NCI-H2029 treated with DMSO at 0.1 percent for 48 hours (cell line): ENCODE data around the gene NR2F1-AS1.
"Not testable (repeated sequence)": the region's sequence is repeated elsewhere in the genome, so short reads cannot be mapped to it uniquely, and the experiment has no call there.

Source experiments
- DNase-seq: peaks from one replicate; lab custom pipeline; 2025; lab: John Stamatoyannopoulos, UW

NR2F1-AS1 gene

DNA sequence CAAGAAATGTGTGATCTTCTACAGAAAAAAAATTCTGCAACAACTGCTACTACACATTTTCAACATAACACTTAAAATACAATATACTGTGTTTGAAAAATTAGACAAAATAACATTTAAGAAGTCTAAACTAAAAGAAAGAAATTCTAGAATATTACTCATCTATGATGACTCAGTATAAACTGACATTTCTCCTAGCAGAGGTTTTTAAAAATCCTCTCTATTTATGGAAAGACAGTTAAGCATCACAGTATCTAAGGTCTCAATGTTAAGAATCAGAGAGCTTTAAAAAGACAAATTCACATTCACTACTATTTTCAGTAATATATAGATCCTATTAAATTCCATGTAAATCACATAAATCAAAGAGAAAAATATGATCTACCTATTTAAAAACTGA lies 61.3 kb downstream of the NR2F1-AS1 start:
- no peak for DNase-seq

DNA sequence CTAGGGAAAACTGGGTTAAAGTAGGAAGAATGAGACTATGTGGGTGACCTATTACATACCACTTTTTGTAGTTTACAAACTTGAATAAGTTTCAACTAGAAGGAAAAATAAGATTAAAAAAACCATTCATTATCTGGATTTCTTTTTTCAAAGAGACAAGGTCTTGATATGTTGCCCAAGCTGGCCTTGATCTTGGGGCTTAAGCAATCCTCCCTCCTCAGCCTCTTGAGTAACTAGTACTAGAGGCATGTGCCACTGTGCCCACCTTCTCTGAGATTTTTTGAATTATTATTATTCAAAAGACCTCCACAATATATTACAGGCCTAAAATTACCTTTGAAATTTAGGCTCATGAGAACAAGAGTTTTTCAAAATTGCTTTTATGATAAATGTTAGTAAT lies 63.2 kb downstream of the NR2F1-AS1 start:
- no peak for DNase-seq

DNA sequence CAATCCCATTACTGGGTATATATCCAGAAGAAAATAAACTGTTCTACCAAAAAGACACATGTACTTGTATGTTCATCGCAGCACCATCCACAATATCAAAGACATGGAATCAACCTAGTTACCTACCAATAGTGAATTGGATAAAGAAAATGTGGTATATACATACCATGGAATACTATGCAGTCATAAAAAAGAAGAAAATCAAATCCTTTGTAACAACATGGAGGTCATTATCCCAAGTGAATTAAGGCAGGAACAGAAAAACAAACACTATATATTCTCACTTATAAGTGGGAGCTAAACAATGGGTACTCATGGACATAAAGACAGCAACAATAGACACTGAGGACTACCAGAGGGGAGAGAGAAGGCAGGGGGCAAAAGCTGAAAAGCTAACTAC lies 67.7 kb downstream of the NR2F1-AS1 start:
- DNase-seq, result no peak

DNA sequence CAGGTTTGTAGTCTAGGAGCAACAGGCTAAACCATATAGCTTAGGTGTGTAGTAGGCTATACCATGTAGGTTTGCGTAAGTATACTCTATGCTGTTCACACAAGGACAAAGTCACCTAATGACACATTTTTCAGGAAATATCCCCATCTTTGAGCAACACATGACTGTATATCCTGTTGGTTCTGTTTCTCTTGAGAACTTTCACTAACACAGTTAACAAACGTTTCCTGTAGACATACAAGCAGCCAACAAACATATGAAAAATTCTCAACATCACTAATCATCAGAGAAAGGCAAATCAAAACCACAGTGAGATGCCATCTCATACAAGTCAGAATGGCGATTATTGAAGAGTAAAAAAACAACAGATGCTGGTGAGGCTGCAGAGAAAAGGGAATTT lies 68.2 kb downstream of the NR2F1-AS1 start:
- DNase-seq, result no peak

DNA sequence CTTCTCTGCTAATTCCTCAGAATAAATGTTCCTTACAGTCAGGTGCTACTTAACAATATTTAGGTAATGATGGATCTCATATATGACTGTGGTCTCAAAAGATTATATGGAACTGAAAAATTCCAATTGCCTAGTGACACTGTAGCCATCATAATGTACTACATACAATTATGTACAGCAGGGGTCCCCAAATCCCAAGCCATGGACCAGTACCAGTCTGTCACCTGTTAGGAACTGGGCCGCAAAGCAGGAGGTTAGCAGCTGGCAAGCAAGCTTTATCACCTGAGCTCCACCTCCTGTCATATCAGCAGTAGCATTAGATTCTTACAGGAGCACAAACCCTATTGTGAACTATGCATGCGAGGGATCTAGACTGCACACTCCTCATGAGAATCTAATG lies 69.6 kb downstream of the NR2F1-AS1 start:
- DNase-seq, result no peak

DNA sequence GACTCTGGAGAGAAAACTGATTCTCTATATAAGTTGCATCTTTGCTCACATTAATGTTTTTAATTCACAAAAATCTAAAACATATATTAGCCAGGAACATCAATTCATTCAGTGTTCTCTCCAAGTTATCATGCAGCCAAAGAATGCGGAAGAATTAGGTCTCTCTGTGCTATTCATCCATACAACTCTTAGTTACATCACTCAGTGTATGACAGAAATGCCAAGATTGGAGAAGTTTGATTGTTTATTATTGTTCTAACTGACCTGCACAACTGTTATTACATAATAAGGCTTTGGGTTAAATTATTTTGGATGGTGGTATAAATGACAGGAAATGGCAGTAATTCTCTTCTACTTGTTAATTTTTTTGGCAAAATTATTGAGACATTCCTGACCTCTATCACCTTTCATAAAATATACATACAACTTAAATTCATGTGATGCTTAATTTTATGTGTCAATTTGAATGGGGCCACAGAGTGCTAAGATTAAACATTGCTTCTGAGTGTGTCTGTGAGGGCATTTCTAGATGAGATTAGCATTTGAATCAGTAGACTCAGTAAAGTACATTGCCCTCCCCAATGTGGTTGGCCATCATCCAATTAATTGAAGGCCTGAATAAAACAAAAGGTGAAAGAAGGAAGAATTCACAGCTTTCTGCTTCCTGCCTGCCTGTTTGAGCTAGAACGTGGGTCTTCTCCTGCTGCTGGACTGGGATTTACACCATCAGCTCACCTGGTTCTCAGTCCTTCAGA lies 70.2 kb downstream of the NR2F1-AS1 start:
- DNase-seq, result no peak

DNA sequence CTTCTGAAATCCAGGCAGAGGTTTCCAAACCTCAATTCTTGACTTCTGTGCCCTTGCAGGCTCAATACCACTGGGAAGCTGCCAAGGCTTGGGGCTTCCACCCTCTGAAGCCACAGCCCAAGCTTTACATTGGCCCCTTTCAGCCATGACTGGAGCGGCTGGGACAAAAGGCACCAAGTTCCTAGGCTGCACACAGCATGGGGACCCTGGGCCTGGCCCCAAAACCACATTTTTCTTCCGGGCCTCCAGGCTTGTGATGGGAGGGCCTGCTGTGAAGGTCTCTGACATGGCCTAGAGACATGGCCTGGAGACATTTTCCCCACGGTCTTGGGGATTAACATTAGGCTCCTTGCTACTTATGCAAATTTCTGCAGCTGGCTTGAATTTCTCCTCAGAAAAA lies 75.5 kb downstream of the NR2F1-AS1 start:
- not testable (repeated sequence) for DNase-seq

DNA sequence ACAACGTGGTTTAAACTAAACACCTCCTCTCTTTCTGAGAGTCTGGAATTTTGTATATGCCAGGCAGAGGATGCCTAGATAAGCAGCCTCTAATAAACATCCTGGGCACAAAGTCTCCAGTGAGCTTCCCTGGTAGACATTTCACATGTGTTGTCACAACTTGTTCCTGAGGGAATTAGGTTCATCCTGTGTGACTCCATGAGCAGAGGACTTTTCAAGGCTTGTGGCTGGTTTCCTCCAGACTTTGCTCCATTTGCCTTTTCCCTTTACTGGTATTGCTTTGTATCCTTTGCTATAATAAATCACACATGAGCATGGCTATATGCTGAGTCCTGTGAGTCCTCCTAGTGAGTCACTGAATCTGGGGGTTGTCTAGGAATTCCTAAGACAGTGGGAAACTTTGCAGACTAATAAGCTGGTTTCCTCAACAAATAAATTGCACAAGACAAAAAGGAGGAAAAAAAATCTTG lies 77.4 kb downstream of the NR2F1-AS1 start:
- DNase-seq, result no peak

DNA sequence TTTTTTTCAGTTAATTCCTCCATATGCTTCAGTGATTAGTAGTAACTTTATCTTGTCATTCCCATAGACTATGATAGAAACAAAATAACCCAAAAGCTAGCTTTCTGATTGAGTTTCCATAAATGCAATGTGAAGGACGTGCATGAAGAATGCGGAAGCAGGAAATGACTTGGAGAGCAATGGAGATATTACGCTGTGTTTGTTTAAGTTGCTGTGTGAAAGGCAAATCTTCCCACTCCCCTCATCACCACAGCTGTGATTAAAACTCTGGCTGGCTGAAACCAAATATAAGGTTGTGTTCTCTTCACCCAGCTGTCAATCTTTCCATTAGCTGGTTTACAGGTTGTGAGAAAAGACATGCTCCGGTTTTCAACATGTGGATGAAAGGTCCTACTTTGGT lies 83.9 kb downstream of the NR2F1-AS1 start:
- no peak for DNase-seq

DNA sequence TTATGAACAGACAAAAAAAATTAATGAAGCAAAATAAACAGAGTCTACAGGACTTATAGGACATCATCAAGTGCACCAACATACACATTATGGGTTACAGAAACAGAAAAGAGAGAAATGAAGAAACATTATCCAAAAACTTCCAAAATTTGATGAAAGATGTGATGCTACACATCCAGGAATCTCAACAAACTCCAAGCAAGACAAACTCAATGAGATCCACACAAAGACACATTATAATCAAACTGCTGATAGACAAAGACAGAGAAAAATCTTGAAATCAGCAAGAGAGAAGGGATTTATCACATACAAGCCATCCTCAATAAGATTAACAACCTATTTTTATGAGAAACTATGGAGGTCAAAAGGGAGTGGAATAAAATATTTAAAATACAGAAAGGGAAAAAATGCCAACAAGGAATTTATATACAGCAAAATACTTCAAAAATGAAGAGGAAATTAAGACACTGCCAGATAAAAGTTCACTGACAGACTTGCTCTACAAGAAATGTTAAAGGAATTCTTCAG lies 101.0 kb downstream of the NR2F1-AS1 start:
- DNase-seq, result no peak

DNA sequence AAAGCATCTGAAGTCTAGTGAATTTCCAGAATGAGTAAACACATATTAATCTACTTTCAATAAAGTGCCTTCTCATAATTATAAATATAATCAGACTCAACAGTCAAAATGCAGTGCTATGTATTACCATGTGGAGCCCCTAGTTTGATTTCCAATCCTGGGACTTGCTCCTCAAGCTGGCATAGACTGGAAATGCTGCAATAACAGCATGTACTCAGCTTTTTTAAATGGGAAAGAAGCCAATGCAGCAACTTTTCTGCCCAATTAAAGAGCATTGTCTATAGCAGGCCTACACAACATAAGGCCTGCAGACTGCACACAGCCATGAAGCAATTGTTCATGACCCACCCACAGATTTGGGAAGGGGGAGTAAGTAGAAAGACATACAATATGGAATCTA lies 103.2 kb downstream of the NR2F1-AS1 start:
- DNase-seq, result no peak

DNA sequence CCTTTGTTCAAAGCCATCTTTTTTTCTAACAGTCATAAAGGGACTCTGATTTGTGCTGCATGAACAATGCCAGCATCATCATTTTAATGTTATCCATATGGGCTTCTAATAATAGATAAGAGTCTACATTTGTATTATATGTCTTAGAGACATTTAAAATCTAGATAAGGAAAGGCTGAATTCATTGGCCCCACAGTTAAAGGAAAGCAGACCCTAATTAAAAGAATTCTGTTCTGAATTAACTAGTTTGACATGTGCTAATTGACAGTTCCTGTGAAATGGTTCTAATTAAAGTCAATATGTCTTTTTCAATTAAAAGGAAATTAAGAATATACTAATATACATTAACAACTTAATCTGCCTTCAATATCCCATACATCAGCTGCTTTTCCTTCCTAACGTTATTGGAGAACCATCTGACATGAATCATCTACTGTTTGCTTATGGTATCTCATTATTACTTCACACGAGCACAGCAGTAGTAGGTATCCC lies 104.7 kb downstream of the NR2F1-AS1 start:
- no peak for DNase-seq

DNA sequence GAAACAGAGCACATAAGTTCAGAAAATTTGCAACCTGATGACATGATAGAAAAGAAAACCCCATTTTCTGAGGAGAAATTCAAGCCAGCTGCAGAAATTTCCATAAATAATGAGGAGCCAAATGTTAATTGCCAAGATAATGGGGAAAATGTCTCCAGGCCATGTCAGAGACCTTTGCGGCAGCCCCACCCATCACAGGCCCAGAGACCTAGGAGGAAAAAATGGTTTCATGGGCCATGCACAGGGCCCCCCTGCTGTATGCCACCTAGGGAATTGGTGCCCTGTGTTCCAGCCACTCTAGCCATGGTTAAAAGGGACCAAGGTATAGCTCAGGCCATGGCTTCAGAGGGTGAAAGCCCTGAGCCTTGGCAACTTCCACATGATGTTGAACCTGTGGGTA lies 118.1 kb downstream of the NR2F1-AS1 start:
- DNase-seq, result no peak

DNA sequence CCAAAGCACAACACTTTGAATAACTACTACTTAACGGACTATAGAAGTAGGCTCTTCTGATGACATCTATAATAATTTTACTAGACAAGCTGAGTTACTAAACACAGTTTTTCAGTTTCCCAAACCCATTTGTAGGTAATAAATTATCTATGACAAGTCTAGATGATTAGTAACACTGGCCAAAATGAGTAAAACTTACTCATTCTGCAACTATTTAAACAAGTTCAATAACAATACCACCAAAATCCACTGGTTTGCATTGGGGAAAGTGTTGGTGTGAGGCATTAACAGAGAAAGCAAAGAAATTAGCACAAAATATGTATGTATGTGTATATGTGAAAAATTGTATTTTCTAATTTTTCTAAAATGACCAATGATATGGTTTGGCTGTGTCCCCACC lies 119.3 kb downstream of the NR2F1-AS1 start:
- DNase-seq, result no peak

DNA sequence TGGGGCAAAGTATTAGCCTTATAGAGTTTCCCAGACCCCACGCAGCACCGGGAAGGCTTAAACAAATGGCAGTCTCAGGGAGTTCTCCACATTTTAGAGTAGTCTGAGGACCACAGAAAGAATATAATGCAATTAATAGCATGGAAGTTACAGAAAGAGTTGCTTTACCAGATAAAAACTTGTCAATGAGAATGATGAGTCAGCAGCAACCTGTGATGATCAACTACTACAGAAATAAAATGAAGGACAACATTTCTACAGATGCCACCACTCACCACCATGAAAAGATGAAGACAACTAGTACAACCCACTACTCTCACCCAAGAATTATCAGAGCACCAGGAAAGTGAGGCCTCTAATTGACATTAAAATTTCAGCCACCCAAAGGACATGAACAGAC lies 120.7 kb downstream of the NR2F1-AS1 start:
- DNase-seq, result no peak

DNA sequence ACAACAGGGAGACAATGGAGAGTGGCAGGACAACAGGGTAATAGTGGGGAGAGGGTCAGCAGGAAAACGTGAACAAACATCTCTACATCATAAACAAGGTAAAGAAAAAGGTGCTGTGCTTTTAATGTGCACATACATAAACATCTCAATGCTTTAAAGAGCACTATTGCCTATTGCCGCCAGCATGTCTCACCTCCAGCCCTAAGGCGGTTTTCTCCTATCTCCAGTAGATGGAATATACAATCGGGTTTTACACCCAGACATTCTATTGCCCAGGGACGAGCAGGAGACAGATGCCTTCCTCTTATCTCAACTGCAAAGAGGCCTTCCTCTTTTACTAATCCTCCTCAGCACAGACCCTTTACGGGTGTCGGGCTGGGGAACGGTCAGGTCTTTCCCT lies 124.2 kb downstream of the NR2F1-AS1 start:
- not testable (repeated sequence) for DNase-seq

DNA sequence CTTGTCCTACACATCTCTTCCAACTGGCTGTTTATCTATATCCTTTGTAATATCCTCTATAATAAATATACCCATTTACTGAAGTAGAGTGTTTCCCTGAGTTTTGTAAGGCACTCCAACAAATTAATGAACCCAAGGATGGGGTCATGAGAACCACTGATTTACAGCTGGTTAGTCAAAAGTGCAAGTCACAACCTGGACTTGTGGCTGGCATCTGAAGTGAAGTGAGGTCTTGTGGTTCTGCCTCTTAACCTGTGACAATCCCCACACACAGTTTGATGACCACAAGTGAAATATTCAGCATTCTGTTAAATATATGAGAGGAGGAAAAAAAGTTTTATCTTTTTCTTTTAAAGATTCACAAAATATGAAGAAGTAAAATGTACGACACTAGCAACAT lies 126.1 kb downstream of the NR2F1-AS1 start:
- no peak for DNase-seq

DNA sequence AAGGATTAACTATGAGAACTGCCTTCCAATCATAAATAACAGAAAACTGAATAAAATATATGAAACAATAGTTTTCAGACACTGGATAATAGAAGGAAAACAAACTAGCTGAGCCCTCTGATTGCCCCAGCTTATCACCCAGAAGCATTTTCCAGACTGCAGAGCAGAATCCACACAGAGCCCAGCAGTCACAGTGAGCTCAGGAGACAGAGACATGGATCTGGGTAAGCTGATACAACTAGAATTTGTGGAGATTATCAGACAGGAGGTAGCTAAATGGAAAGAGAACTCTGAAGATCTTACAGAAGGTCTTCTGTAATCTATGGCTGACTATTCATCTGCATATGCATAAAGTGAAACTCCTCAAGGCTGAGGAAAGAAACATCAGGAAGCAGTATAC lies 128.8 kb downstream of the NR2F1-AS1 start:
- no peak for DNase-seq

DNA sequence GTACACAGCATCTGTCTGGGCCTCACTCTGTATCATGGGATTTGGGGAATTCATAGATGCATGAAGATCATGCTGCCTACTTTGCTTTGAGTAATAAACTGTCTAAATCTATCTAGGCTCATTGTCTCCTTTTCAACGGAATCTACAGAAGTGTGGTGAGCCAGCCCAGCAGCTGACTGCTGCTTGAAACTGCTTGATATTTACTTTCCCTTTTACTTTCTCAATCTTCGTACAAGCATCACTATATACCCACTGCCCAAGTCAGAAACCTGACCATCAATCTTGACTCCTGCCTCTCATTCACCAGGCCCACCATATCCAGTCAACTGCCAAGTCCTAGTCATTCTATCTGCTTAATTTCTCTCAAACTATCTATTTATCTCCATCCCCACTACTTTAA lies 142.9 kb downstream of the NR2F1-AS1 start:
- no peak for DNase-seq

DNA sequence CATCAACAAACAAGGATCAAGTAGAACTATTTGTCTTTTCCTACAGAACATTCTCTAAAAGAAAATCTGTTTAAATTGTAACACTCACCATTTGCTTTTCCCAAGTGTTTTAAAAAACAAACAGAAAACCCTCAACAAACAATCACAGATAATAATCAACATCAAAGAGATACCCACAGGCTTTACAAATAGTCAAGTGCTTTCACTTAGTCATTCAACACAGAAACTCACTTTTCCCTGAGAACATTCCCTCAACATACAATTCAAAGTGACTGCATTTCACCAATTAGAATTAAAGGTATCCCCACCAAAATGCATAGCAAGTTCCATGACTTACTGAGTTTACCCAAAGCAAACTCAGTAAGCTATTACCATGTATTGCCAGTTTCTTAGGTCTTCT lies 144.9 kb downstream of the NR2F1-AS1 start:
- no peak for DNase-seq

DNA sequence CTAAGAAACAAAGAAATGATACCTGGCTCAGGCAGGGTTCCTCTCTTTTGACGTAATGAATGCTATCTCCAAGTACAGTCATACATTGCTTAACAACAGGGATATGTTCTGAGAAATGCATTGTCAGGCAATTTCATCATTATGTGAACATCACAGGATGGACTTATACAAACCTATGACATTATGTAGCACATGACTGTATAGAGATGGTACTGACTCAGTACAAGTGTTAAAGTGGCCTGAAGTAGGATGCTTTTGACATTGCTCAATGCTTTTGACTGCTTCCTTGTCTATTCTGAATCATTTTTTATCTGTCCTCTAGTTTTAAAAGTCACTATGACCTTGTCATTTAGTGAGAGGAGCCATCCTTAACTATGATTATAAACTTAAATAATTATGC lies 147.6 kb downstream of the NR2F1-AS1 start:
- no peak for DNase-seq

DNA sequence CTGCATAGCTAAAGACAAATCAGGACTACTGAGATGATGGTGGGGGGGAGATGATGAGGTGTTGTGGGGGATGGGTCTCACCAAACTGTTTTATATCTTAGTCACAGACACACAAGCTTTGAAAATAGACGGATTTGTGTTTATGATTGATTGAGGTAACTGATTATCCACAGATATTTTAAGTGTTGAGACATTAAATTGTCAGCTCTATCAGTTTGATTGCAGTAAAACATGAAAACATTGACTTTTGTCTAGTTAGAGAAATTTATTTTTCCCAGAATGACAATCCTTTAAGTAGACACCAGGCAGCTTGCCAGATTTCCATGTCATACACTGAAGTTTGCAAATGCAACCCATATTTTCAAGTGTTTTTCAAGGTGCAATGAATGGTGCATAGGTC lies 149.8 kb downstream of the NR2F1-AS1 start:
- no peak for DNase-seq

DNA sequence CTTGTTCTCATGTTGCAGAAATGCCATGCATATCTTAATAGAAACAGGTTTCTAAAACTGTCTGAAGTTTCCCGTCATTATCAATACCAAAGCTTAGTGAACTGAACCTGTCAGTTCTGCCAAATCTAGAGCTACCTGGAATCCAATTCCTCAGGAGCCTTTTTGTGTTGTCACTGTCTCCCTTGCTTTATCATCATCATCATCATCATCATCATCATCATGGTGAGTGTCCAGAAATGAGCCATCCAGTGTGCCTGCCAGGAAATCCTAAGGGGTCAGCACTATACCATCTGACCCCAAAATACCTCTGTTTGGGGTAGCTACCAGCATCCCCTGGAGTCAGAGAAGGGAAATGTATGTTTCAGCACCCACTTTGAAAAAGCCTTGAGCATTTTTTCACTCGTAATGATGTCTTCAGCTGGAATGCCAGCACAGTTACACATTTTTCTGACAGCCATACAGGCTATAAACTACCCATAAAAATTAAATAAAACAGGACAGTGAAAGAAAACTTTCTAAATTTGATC lies 150.3 kb downstream of the NR2F1-AS1 start:
- no peak for DNase-seq

DNA sequence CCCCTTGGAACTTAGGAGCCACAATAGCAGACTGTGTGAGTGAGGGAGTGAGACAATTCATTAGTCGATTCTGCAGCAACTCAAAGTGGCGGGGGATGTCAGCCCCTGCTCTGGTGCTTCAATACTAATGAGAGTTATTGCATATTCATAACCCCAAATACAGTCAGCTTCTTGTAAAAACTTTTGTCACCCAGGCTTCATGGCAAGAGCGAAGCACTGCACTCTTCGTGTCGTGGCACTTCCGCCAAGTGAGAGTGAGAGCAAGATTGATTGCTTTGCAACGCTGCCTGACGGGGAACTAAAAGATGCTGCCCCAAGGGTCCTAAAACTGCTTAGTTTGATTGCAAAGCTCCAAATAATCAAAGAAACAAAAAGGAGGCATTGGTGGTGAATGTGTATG lies 150.9 kb downstream of the NR2F1-AS1 start:
- DNase-seq, result no peak
